Measurements from ENCODE around the gene SLC35G4. TPM values are rescaled to one million over a fixed set of nuclear protein-coding genes. Genes with fewer than 3 reads are reported as not detected.
A peak's percentile ranks its signal among the peaks of the same experiment; 100 is the strongest.
"Not testable (repeated sequence)": the region's sequence is repeated elsewhere in the genome, so short reads cannot be mapped to it uniquely, and the experiment has no call there.

The SLC35G4 gene
- polyA plus RNA-seq (2012; ENCODE audit: insufficient read depth, insufficient read length): not detected

- H3K4me3 ChIP-seq (ENCODE audit: low read length); DNase-seq (ENCODE audit: low read depth, low spot score): not testable (repeated sequence)
Measured at GRCh38 chr18:11609488-11609887, at the start of gene SLC35G4. SLC35G4 (plus strand) TSS chr18:11609596; CDS start chr18:11609596, 0 bp downstream.

DNA sequence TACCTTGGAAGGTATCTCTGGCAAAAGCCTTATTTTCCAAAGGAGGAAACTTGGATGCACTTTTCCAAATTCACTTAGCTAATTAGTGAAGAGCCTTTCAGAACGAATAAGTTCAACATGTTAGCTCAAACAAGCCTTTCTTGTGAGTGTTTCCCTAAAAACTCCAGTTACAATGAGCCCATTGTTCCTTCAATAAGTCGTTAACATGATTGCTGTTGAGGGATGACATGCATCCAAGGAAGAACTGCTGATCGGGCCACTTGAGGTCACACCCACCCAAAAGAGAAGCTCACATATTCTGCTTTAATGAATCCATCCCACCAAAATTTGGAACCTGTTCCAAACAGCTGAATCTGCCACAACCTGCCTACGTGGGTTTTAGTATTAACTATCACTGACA lies 48.1 kb upstream of the SLC35G4 start:
- no peak for DNase-seq (ENCODE audit: low read depth, low spot score)

GRCh38 chr18:11565716-11566115 lies 43.7 kb upstream of the SLC35G4 start:
- no peak overlapping the region for H3K4me3 ChIP-seq (ENCODE audit: low read length)
- DNase-seq (ENCODE audit: low read depth, low spot score): no peak

More for the DNA sequence above, 48.1 kb upstream of the SLC35G4 start:
- H3K4me3 ChIP-seq (ENCODE audit: low read length): no peak overlapping the region

- H3K4me3 ChIP-seq (ENCODE audit: low read length): no peak overlapping the region
- DNase-seq (ENCODE audit: low read depth, low spot score): no peak
Measured at GRCh38 chr18:11566236-11566965, 43.0 kb upstream of the SLC35G4 start.

GRCh38 chr18:11567396-11567795 lies 42.0 kb upstream of the SLC35G4 start:
- no peak for DNase-seq (ENCODE audit: low read depth, low spot score)
- H3K4me3 ChIP-seq (ENCODE audit: low read length): no peak overlapping the region

- no peak overlapping the region for H3K4me3 ChIP-seq (ENCODE audit: low read length)
- no peak for DNase-seq (ENCODE audit: low read depth, low spot score)
Measured at GRCh38 chr18:11570073-11570588, 39.3 kb upstream of the SLC35G4 start.

DNA sequence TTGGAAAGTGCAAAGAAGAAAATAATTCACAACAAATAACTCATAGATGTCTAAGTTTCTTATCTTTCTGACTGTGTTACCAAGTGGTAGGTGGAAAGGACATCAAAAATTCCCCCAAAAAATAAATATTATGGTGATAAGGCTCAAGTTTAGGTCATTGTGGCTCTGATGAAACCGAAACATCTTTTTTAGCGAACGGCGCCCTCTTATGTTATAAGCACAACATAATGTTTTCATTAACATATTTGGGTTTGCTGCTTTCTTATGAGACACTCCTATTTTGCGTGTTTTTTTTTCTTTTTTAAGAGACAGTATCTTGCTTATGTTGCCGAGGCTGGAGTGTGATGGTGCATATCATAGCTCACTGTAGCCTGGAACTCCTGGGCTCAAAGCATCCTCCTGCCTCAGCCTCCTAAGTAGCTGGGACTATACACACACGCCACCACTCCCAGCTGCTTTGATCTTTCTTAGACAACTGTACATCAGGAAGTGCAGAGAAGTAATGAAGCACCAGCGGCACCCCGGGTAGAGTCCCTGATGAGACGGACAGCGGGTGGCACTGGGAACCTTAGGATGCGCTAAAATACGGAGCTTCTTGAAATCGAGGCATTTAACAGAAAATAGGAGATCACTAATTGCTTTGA lies 38.5 kb upstream of the SLC35G4 start:
- H3K4me3 ChIP-seq (ENCODE audit: low read length): no peak overlapping the region
- no peak for DNase-seq (ENCODE audit: low read depth, low spot score)

DNA sequence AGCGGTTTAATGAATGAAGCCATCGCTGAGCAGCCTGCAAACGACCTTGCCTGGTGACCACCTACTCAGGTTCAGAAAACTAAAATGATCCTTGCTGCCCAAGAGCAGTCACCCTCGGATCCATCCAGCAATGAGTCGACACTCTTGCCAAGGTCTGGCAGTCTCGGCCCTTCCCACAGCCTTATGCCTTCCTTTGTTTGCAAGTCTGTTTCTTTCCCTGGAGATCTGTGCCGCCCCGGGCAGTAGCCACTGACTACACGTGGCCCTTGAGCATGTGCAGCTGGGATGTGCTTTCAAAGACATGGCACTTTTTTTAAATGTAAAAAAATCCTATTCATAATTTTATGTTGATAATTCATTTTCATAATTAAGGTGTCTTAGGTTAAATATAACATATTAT lies 37.2 kb upstream of the SLC35G4 start:
- H3K4me3 ChIP-seq (ENCODE audit: low read length): no peak overlapping the region
- DNase-seq (ENCODE audit: low read depth, low spot score): no peak

GRCh38 chr18:11574545-11574944 lies 34.9 kb upstream of the SLC35G4 start:
- no peak for DNase-seq (ENCODE audit: low read depth, low spot score)
- no peak overlapping the region for H3K4me3 ChIP-seq (ENCODE audit: low read length)

DNA sequence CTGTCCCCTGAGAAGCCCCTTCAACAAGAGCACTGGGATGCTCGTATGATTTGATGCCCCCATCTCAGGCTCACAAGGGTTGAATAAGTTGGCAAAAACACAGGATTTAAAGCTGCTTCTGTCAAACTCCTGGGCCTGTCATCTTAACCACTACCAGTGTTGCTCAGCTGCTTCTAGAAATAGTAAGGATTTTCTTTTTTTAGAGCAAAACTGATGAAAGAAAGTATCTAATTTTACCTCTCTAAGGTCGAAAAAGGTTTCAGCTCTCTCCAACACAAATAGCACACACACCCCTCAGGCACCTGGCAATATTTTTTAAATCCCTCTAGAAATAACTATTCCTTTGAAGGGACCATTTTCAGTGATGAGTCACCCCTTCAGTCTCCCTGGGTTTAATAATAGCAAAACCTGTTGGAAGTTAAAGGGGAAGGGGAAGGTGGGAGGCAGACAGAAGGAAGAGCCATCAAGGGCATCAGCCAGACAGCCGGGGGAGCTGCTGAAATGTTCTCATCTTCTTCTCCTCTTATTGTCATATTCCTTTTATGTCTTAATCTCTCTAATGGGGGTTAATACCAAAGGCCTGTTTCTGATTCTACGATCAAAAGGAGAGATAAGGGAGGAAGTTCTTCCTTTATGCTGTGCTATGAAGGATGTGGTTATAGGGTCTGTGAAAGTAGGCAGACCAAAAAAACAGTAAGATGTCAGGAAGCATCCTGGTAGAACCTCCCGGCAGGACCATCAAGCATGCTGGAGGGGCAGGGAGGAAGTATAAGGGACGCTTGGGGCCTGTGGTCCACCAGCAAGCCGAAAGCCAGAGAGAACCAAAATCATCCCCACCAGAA lies 31.9 kb upstream of the SLC35G4 start:
- peak; percentile 71 for DNase-seq (ENCODE audit: low read depth, low spot score)
- no peak overlapping the region for H3K4me3 ChIP-seq (ENCODE audit: low read length)

- H3K4me3 ChIP-seq (ENCODE audit: low read length): no peak overlapping the region
- DNase-seq (ENCODE audit: low read depth, low spot score): no peak
Measured at GRCh38 chr18:11578799-11579198, 30.6 kb upstream of the SLC35G4 start.

GRCh38 chr18:11579916-11580315 lies 29.5 kb upstream of the SLC35G4 start:
- no peak overlapping the region for H3K4me3 ChIP-seq (ENCODE audit: low read length)

GRCh38 chr18:11581286-11581685 lies 28.1 kb upstream of the SLC35G4 start:
- H3K4me3 ChIP-seq (ENCODE audit: low read length): no peak overlapping the region
- DNase-seq (ENCODE audit: low read depth, low spot score): peak; percentile 27

More at GRCh38 chr18:11579916-11580315, 29.5 kb upstream of the SLC35G4 start:
- DNase-seq (ENCODE audit: low read depth, low spot score): no peak

- no peak for DNase-seq (ENCODE audit: low read depth, low spot score)
- no peak overlapping the region for H3K4me3 ChIP-seq (ENCODE audit: low read length)
Measured at GRCh38 chr18:11585596-11585995, 23.8 kb upstream of the SLC35G4 start.

DNA sequence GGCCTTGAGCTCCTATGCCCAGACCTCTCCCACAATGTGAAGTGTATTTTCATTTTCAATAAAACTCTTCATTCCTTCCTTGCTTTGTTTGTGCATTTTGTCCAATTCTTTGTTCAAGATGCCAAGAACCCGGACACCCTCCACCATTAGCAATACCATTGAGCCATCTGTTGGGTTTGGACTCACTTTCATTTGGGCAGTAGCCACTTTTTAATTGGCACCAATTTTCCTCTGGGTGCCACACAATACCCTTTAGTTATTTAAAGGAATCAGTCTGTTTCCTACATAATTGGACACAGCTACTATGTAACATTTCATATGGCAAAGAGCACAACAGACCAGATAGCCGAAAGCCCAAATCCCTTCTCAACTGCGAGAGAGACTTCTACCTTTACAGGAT lies 22.5 kb upstream of the SLC35G4 start:
- DNase-seq (ENCODE audit: low read depth, low spot score): no peak
- H3K4me3 ChIP-seq (ENCODE audit: low read length): no peak overlapping the region

- DNase-seq (ENCODE audit: low read depth, low spot score): peak; percentile 20
- H3K4me3 ChIP-seq (ENCODE audit: low read length): no peak overlapping the region
Measured at GRCh38 chr18:11587432-11587831, 22.0 kb upstream of the SLC35G4 start.

DNA sequence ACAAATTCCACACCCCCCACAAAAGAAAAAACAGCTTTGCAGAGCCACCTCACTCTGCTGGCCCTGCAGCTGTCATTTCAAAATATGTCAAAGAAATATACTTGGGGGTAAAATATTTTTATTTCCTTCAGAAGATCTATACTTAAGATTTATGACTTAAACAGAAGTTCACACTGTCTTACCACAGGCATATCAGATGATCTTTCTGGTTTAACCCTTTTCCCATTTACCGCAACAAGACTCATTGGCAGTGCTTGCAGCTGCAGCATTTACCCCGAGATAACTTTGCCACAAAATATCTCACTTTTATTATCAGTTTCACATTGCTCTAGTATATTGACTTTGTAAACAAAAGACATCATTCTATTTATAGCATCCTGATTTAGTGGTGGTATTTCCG lies 21.6 kb upstream of the SLC35G4 start:
- H3K4me3 ChIP-seq (ENCODE audit: low read length): no peak overlapping the region
- peak; percentile 87 for DNase-seq (ENCODE audit: low read depth, low spot score)

DNA sequence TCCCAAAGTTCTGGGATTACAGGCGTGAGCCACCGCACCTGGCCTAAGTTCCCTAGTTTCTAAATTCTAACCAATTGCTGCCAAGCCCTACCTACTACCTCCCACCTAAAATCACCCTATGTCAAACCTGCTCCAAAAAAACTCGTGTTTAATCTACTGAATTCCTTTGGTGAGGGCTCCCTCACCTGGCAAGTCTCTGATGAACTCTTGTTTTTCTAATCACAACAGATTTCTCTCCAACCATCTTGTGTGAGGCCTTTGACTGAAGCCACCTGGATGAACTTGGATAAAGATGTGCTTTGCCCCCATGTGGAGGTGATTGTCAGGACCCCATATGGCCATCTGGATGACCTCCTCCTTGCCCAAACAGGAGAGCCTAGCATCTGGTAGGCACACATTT lies 17.4 kb upstream of the SLC35G4 start:
- H3K4me3 ChIP-seq (ENCODE audit: low read length): no peak overlapping the region
- DNase-seq (ENCODE audit: low read depth, low spot score): peak; percentile 15

DNA sequence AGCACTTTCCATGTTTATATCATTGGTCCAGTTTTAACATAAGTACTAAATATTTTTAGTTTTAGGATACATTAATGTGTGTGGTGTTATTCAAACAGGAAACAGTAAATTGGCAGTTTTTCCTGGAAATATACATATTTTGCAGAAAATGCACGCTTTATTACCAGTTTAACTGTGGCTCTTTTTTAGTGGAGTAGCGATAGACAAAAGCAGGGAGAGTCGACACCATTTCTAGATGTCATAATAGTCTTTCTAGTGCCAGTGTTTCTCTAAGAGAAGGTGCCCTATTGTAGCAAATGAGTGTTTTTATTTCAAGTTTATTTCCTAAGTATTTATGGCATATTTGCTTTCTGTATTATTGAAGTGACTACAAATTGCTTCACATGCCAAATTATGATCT lies 9.1 kb upstream of the SLC35G4 start:
- no peak overlapping the region for H3K4me3 ChIP-seq (ENCODE audit: low read length)
- DNase-seq (ENCODE audit: low read depth, low spot score): no peak

DNA sequence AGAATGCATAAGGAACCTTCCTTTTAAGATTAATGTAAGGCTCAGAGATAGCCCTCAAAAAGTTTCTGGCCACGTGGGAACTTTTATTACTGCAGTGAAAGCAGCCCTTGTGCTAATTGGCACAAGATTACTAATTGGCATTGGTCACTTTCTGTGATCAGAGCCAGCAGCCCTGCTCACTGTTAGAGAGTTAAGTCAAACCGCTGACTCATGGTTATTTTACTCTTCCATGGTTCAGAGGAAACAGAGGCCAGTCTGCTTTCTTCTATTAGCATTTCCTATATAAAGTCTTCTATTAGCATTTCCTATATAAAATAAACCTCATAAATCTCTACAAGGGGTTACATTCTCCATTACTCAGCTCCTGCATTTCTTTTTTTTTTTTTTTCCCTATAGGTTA lies 1.5 kb upstream of the SLC35G4 start:
- no peak overlapping the region for H3K4me3 ChIP-seq (ENCODE audit: low read length)
- no peak for DNase-seq (ENCODE audit: low read depth, low spot score)

Data from Jurkat, Clone E6-1 (cell line).